SK-N-MC (cell line): ENCODE results near the gene BCL3.

ENCODE experiments used
- EZH2 ChIP-seq: fragments of 200-600 bp; sonication (generic); IDR thresholded peaks from one replicate; pipeline ENCODE4 v1.6.1; 2017; ENCODE audit warnings: antibody characterized with exemption
- FOXP2 ChIP-seq: optimal IDR thresholded peaks from 2 replicates; pipeline ENCODE3; 2011; ENCODE audit warnings: mild to moderate bottlenecking, moderate library complexity; ENCODE audit not compliant: insufficient read depth; ENCODE audit errors: extremely low read length, control extremely low read depth
- POLR2AphosphoS5 ChIP-seq: IDR thresholded peaks from 2 replicates; pipeline ENCODE4 v1.6.1; 2012; ENCODE audit warnings: mild to moderate bottlenecking, low read depth, low read length, borderline replicate concordance

DNA sequence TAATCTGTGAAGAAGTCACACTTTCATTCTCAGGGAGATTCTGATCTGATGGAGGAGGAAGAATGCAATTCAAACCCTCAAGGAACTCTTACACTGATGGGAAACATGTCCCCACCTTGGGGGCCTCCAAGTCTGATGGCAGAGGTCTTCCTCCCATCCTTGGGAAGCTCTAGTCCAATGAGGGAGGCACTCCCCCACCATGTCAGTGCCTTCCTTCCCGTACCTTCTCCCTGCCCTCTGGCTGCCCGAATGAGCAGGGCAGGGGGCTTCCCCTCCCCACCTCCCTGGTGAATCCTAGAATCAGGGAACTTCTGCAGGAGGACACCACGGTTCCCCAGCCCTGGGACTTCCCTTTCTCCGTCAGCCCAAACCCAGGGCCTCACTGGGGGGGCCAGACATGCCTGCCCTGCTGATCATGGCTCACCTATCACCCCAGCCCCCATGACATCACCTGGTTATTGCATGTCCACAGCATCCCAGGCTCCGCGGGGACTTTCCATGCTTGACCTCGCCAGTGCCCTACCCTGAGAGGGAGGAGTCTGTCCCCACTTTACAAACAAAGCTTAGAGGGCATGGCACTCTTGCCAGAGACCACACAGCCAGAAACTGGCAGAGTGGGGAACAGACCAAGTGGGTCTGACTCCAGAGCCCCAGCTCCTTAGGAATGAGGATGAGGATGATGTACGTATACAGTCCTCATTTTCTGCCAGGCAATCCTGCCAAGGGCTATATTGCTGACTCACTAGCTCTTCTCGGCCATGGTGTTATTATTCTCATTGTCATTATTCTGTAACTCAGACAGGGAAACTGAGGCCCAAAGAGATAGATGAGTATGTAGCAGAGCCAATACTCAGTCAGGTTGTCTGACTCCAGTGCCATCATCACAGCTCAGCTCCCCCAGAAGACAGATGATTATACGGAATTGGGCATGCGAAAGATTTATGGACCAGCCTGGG lies 9.6 kb upstream of the BCL3 start:
- no peak for TF ChIP-seq EZH2
- no peak for TF ChIP-seq POLR2AphosphoS5
- no peak for TF ChIP-seq FOXP2
